Activated naive CD8-positive, alpha-beta T cell treated with anti-CD3 and anti-CD28 coated beads, Interleukin-2, amount 50 U/mL, for 24 hours (primary cell): ENCODE measurements around the gene DIPK2A.

Experiments used
- ATAC-seq: fragments of 150-1000 bp; cut with Tn5 transposase; one replicate; pipeline ENCODE4 v1.10.0; 2021
- DNase-seq: peaks from one replicate; pipeline ENCODE4 v3.0.0; 2021
- H3K27ac Mint-ChIP-seq: one replicate; pipeline ENCODE4 v1.8.0; 2021; ENCODE audit warnings: mild to moderate bottlenecking, mixed read lengths
- H3K27me3 Mint-ChIP-seq: one replicate; pipeline ENCODE4 v1.8.0; 2021; ENCODE audit warnings: mixed read lengths
- H3K36me3 Mint-ChIP-seq: one replicate; pipeline ENCODE4 v1.8.0; 2021; ENCODE audit warnings: low read depth, mixed read lengths
- H3K4me1 Mint-ChIP-seq: one replicate; pipeline ENCODE4 v1.8.0; 2021; ENCODE audit warnings: mixed read lengths
- H3K4me3 Mint-ChIP-seq: one replicate; pipeline ENCODE4 v1.8.0; 2021; ENCODE audit warnings: mild to moderate bottlenecking, moderate library complexity, mixed read lengths
- H3K9me3 Mint-ChIP-seq: one replicate; pipeline ENCODE4 v1.8.0; 2021; ENCODE audit warnings: mixed read lengths

The DIPK2A gene, protein sequence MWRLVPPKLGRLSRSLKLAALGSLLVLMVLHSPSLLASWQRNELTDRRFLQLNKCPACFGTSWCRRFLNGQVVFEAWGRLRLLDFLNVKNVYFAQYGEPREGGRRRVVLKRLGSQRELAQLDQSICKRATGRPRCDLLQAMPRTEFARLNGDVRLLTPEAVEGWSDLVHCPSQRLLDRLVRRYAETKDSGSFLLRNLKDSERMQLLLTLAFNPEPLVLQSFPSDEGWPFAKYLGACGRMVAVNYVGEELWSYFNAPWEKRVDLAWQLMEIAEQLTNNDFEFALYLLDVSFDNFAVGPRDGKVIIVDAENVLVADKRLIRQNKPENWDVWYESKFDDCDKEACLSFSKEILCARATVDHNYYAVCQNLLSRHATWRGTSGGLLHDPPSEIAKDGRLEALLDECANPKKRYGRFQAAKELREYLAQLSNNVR

GRCh38 chr3:143971359-143972154 lies at the start of gene DIPK2A:
DIPK2A (plus strand) TSS chr3:143971823; CDS start chr3:143972333, 510 bp downstream.
- H3K9me3 Mint-ChIP-seq = no peaks in the 10 kb centered on the region
- H3K4me3 Mint-ChIP-seq = peak within 1 kb of the TSS; percentile 97
- DNase-seq (peak; percentile 96), ATAC-seq (peak; percentile 77)
- H3K4me1 Mint-ChIP-seq = peaks cover 33% of the 10 kb centered on the region
- H3K27ac Mint-ChIP-seq = peak within 1 kb of the TSS; percentile 96
- no peaks in the 10 kb centered on the region for H3K27me3 Mint-ChIP-seq
- no peaks in the 10 kb centered on the region for H3K36me3 Mint-ChIP-seq

GRCh38 chr3:143924522-143925285 lies 46.9 kb upstream of the DIPK2A start:
- no peaks in the 10 kb centered on the region for H3K9me3 Mint-ChIP-seq
- H3K36me3 Mint-ChIP-seq = no peaks in the 10 kb centered on the region
- ATAC-seq (no peak), DNase-seq (no peak)
- no peak overlapping the region for H3K27ac Mint-ChIP-seq
- no peak overlapping the region for H3K4me3 Mint-ChIP-seq
- H3K27me3 Mint-ChIP-seq = no peaks in the 10 kb centered on the region
- peaks cover 19% of the 10 kb centered on the region for H3K4me1 Mint-ChIP-seq

DNA sequence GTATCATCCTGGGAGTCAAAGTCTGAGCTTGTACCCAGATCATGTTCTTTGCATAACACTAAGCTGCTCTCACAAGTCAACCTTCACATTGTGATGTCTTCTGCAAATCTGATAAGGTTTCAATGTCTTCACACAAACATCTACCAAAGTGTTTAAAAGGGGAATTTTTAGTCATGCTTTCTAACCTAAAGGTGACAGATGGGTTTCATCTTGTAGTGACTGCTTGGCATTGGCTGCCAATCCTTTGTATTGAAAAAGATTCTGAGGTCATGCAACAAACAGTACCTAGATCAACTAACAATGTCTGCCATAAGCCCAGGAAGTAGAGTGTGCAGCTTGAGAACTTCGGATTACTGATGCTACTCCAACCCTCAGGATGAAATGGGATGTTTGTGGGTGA lies 43.6 kb upstream of the DIPK2A start:
- Mint-ChIP-seq H3K9me3 (no peaks in the 10 kb centered on the region), H3K27ac (no peak overlapping the region), H3K4me3 (no peak overlapping the region), H3K4me1 (peaks cover 10% of the 10 kb centered on the region), H3K36me3 (no peaks in the 10 kb centered on the region), H3K27me3 (peaks cover 2% of the 10 kb centered on the region)
- ATAC-seq (peak; percentile 20), DNase-seq (no peak)

DNA sequence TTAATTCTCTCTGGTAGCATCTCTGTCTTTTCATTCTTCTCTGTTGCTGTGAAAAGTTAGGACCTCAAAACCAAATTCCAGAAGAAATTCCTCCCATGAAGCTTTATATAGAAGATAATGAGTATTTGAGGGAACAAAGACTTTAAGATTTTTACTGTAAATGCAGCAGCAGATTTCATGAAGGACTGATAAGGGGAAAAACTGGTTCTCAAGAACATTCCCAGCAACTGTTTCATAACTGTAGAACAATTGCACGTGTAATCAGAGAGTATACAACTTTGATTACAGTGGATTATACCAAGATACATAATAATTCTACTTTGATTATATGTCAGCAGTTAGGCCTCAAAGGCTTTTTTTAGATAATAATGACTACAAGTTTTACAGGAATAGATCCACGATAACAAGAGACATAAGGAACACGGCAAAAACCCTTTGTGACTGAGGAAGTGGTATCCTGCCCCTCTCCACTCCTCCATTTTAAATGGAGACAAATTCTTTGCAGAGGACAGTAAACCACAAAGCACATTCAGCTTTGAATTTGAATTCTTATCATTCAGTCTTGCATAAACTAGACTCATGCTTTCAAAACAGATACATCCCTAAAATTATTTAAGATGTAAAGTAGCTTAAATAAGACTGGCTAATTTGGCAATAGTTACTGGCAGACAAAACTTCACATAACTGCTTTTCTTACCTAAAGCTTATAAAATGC lies 42.9 kb upstream of the DIPK2A start:
- H3K36me3 Mint-ChIP-seq = no peaks in the 10 kb centered on the region
- ATAC-seq (no peak), DNase-seq (no peak)
- peaks cover 2% of the 10 kb centered on the region for H3K27me3 Mint-ChIP-seq
- no peak overlapping the region for H3K4me3 Mint-ChIP-seq
- H3K4me1 Mint-ChIP-seq = peaks cover 10% of the 10 kb centered on the region
- no peak overlapping the region for H3K27ac Mint-ChIP-seq
- H3K9me3 Mint-ChIP-seq = no peaks in the 10 kb centered on the region

GRCh38 chr3:143934791-143935190 lies 36.8 kb upstream of the DIPK2A start:
- H3K27ac Mint-ChIP-seq = no peak overlapping the region
- H3K4me3 Mint-ChIP-seq = no peak overlapping the region
- no peaks in the 10 kb centered on the region for H3K36me3 Mint-ChIP-seq
- H3K27me3 Mint-ChIP-seq = peaks cover 13% of the 10 kb centered on the region
- no peaks in the 10 kb centered on the region for H3K9me3 Mint-ChIP-seq
- DNase-seq = no peak
- H3K4me1 Mint-ChIP-seq = no peaks in the 10 kb centered on the region
- ATAC-seq = no peak

DNA sequence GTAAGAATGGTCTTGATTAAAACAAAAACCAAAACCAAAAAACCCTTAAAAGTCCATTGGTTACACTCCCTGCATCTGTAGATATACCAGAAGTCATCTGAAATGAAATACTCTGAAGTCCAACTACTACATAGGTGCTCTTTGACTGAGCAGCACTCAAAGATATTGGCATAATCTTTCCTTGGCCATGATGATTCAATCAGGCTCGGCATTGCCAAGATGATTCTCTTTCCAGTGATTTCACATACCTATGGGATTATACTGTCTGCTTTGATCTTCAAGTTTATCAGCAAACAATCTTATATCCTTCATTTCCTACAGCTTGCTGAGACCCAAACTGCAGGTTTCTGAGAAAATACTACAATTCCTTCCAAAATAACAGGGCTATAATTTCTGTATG lies 35.9 kb upstream of the DIPK2A start:
- no peaks in the 10 kb centered on the region for H3K4me1 Mint-ChIP-seq
- DNase-seq (no peak), ATAC-seq (no peak)
- no peak overlapping the region for H3K4me3 Mint-ChIP-seq
- no peak overlapping the region for H3K27ac Mint-ChIP-seq
- no peaks in the 10 kb centered on the region for H3K36me3 Mint-ChIP-seq
- peaks cover 18% of the 10 kb centered on the region for H3K27me3 Mint-ChIP-seq
- H3K9me3 Mint-ChIP-seq = no peaks in the 10 kb centered on the region

DNA sequence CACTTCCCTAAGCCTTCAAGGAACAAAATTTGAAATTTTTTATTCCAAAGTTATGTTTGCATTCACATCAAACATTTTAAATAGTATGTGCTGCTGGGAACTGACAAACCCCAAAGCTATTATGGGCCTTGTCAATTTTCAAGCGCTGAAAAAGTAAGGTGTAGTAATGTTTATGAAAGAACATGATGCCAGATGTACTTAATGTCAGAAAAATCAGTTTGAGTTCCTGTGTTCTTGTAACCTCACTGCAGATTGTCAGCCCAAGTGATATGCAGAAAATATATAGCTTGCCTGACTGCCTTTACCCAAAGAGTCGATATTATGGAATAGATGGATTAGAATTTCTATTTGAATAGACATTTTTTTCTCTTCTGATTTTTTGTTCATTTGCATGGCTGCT lies 20.8 kb upstream of the DIPK2A start:
- DNase-seq (no peak), ATAC-seq (no peak)
- H3K4me1 Mint-ChIP-seq = no peaks in the 10 kb centered on the region
- no peaks in the 10 kb centered on the region for H3K36me3 Mint-ChIP-seq
- no peaks in the 10 kb centered on the region for H3K27me3 Mint-ChIP-seq
- H3K27ac Mint-ChIP-seq = no peak overlapping the region
- H3K4me3 Mint-ChIP-seq = no peak overlapping the region
- H3K9me3 Mint-ChIP-seq = no peaks in the 10 kb centered on the region

GRCh38 chr3:143951351-143951971 lies 20.2 kb upstream of the DIPK2A start:
- peak; percentile 29 for DNase-seq
- no peaks in the 10 kb centered on the region for H3K36me3 Mint-ChIP-seq
- no peak for ATAC-seq
- no peak overlapping the region for H3K27ac Mint-ChIP-seq
- H3K27me3 Mint-ChIP-seq = no peaks in the 10 kb centered on the region
- H3K4me3 Mint-ChIP-seq = no peak overlapping the region
- H3K4me1 Mint-ChIP-seq = no peaks in the 10 kb centered on the region
- H3K9me3 Mint-ChIP-seq = no peaks in the 10 kb centered on the region

DNA sequence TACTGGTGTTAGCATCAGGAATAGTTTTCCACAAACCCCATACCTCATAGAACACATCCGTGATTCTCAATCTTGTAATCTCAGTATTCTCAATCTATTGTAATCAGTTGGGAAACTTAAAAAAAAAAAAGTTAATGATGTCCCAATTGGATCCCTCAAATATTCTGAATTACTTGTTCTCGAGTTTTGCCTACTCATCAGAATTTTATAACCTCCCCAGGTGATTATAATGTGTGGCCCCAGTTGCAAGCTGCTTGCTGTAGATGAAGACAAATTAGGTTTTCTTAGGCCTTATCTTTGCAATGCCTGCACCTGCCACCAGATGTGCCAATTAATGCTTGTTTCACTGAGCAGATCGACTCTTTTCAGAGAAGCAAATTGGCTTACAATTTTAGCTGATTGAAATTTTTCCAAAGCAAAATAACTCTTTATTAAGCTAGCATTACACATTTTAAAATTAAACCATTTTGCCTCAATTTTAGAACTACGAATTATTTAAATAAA lies 19.0 kb upstream of the DIPK2A start:
- Mint-ChIP-seq H3K9me3 (no peaks in the 10 kb centered on the region), H3K27ac (no peak overlapping the region), H3K27me3 (no peaks in the 10 kb centered on the region), H3K36me3 (no peaks in the 10 kb centered on the region), H3K4me1 (peaks cover 6% of the 10 kb centered on the region), H3K4me3 (no peak overlapping the region)
- DNase-seq (no peak), ATAC-seq (no peak)

DNA sequence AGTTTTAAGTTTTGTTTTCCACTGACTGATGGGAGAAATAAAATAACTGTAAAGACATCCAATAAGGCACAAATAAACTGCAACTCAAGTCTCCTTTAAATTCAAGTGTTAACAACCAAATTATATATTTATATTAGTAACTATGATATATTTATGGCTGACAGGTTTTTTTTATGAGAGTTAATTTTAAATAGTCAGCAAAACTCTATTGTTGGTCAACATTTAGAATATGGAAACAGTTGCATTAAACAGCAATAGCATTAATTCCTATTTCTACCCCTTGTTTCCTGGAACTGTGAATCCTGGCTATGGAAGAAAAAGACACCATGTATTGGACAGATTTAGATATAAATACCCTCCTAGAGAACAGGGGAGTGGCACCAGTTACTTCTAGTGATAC lies 16.5 kb upstream of the DIPK2A start:
- Mint-ChIP-seq H3K4me1 (peaks cover 6% of the 10 kb centered on the region), H3K9me3 (peaks cover 13% of the 10 kb centered on the region), H3K4me3 (no peak overlapping the region), H3K27me3 (peaks cover 11% of the 10 kb centered on the region), H3K27ac (no peak overlapping the region), H3K36me3 (no peaks in the 10 kb centered on the region)
- ATAC-seq (no peak), DNase-seq (no peak)

- H3K27ac Mint-ChIP-seq = no peak overlapping the region
- no peaks in the 10 kb centered on the region for H3K36me3 Mint-ChIP-seq
- ATAC-seq (no peak), DNase-seq (no peak)
- peaks cover 6% of the 10 kb centered on the region for H3K4me1 Mint-ChIP-seq
- H3K4me3 Mint-ChIP-seq = no peak overlapping the region
- H3K27me3 Mint-ChIP-seq = peaks cover 11% of the 10 kb centered on the region
- peaks cover 13% of the 10 kb centered on the region for H3K9me3 Mint-ChIP-seq
Measured at GRCh38 chr3:143956838-143957237, 14.8 kb upstream of the DIPK2A start.

DNA sequence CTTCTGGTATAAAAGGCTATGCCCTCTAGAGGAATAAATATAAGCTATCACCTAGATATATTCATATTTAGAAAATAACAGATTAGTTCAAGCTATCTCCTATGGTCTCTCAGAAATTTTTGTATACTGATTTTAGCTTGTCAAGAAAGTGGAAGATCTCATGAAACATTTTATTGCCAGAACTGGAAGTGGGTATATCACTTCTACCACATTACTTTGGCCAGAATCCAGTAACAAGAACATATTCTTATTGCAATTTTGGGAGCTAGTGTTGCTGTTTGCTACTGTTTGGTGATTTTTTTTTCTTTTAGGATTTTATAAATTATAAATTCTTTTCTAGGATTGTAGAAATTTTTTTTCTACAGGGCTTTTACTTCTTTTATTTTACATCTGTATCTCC lies 14.2 kb upstream of the DIPK2A start:
- H3K9me3 Mint-ChIP-seq = peaks cover 13% of the 10 kb centered on the region
- no peak overlapping the region for H3K27ac Mint-ChIP-seq
- DNase-seq = no peak
- H3K36me3 Mint-ChIP-seq = no peaks in the 10 kb centered on the region
- H3K27me3 Mint-ChIP-seq = peaks cover 11% of the 10 kb centered on the region
- ATAC-seq = no peak
- H3K4me1 Mint-ChIP-seq = peaks cover 6% of the 10 kb centered on the region
- no peak overlapping the region for H3K4me3 Mint-ChIP-seq

DNA sequence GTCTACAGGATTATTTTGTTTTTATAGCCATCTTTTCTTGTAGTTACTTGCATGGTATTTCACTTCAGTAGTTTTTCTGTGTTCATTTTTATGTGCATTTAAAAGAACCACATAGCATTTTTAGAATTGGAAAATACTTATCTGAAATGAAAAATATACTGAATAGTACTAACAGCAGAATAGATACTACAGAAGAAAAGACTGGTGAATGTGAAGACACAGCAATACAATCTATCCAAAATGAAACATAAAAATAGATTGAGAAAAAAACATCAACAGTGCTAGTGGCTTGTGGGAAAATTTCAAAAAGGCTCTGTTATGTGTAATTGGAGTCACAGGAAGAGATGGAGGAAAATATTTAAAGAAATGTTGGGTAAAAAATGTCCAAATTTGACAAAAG lies 12.7 kb upstream of the DIPK2A start:
- Mint-ChIP-seq H3K4me1 (peaks cover 6% of the 10 kb centered on the region), H3K27me3 (peaks cover 13% of the 10 kb centered on the region), H3K4me3 (no peak overlapping the region), H3K27ac (no peak overlapping the region), H3K9me3 (peaks cover 17% of the 10 kb centered on the region), H3K36me3 (no peaks in the 10 kb centered on the region)
- DNase-seq (no peak), ATAC-seq (no peak)
